Measurements from ENCODE around the gene NEK10.
"Not testable (repeated sequence)": the region's sequence is repeated elsewhere in the genome, so short reads cannot be mapped to it uniquely, and the experiment has no call there.

The NEK10 gene, protein sequence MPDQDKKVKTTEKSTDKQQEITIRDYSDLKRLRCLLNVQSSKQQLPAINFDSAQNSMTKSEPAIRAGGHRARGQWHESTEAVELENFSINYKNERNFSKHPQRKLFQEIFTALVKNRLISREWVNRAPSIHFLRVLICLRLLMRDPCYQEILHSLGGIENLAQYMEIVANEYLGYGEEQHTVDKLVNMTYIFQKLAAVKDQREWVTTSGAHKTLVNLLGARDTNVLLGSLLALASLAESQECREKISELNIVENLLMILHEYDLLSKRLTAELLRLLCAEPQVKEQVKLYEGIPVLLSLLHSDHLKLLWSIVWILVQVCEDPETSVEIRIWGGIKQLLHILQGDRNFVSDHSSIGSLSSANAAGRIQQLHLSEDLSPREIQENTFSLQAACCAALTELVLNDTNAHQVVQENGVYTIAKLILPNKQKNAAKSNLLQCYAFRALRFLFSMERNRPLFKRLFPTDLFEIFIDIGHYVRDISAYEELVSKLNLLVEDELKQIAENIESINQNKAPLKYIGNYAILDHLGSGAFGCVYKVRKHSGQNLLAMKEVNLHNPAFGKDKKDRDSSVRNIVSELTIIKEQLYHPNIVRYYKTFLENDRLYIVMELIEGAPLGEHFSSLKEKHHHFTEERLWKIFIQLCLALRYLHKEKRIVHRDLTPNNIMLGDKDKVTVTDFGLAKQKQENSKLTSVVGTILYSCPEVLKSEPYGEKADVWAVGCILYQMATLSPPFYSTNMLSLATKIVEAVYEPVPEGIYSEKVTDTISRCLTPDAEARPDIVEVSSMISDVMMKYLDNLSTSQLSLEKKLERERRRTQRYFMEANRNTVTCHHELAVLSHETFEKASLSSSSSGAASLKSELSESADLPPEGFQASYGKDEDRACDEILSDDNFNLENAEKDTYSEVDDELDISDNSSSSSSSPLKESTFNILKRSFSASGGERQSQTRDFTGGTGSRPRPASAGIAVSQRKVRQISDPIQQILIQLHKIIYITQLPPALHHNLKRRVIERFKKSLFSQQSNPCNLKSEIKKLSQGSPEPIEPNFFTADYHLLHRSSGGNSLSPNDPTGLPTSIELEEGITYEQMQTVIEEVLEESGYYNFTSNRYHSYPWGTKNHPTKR

DNA sequence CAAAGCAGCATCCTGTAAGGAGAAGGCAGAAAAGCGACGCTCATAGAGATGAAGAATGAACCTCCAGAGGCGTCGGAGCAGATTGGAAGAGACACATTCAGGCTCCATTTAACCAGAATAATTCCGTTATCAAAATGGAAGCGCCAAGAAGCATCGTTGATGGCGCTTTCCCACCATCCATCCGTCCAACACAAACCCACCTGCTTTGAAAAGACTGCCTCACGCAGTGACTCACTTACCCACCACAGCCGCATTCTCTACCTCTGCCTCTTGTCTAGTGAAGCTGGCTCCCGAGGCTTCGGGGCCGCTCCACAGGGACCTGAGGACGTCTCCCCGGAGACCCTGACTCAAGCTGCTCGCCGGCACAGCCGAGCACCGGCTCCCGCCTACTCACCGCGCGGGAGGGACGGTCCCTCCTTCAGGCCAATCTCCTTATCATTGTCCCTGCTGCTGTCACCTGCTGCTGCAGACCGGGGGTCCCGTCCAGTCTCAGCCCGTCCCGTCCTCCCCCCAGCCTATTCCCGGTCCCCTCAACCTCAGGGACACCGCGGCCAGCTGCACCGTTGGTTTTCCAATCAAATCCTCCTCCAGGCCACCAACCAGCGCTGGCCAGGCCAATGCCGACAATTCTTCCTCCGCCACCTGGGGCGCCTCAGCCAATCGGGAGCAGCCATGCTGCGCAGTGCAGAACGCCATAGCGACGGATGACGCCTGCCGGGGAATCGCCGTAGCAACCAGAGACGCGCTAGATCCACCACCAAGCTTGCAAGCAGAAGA, at the start of gene NEK10:
Gene NEK10, minus strand, starts transcription at position 553 of the 777 bp plus-strand sequence. CDS start 16,501 bp downstream, outside the sequence.
- peak; percentile 78 to 83 for DNase-seq (ENCODE audit: low read depth in 2 of 2)

DNA sequence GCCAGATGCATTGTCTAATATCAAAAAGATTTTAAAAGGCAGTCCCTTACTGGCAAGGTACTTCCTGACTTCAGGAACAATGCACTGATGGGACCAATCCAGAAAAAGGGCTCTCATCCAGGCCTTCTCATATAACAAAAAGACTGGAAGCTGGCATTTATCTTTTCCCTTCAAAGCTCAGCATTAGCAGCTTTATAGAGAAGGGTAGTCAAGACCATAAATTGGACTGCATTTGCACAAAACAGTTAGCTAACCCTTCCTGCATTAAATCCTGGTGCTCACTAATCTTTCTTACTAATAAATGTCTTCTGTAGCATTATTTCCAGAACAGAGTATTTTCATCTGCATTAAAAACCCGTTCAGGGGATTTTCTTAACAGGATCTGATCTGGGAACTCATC, 46.0 kb upstream of the NEK10 start:
- DNase-seq (ENCODE audit: low read depth in 2 of 2): no peak

DNA sequence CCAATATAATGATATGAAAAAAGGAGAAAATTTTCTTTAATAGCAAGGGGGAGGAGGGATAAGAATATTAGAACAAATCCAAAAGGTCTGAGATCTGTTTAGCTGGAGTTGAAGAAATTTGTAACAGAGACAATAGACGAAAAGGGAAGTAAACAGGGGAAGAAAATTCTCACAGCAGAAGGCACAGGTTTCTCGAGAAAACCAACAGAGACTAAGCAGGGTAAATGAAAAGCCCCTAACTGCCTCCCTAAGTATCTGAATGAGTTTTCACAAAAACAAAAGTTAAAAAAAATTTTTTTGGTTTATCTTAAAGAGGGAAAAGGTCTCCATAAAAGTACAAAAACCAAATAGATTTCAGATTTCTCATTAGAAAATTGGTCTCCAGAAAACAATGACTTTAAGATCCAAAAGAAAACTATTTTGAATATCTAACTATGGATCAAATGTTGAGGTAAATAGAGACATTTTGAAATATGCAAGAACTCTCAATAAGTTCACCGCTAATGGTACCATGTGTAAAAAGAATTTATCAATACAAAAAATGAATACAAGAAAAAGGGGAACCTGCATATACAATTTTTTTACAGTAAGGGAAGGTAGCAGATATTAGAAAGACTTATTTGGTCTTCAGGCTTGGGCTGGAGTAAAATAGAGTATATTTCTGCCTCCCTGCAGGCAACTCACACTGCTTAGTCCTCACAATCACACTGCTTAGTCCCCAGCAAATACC, 23.9 kb upstream of the NEK10 start:
- DNase-seq (ENCODE audit: low read depth in 2 of 2): no peak

DNA sequence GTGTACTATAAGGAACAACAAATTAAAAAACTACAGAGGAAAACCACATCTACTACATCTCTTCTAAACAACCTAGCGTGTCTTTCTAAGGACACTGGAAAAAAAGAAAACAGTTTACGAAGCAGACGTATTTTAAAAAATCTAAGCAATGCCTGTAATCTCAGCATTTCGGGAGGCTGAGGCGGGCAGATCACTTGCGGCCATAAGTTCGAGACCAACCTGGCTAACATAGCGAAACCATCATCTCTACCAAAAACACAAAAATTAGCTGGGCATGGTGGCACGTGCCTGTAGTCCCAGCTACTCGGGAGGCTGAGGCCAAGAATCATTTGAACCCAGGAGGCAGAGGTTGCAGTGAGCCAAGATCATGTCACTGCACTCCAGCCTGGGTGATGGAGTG, 23.2 kb upstream of the NEK10 start:
- not testable (repeated sequence) for DNase-seq (ENCODE audit: low read depth in 2 of 2)

DNA sequence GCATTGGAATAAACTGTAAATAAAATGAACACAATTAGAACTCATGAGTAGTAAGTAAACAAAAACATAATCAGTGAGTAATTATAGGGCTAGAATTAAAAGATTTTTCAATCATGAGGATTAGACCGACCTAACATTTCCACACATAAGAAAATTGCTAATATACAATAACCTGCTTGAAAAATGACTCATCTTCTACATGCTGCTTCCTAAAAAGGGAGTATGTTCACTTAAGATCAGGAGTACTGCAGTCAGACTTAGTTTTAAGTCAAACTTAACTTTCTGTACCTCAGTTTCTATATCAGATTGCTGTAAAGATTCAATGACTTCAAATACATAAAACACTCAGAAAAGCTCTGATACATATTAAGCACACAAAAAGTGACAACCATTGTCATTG, 22.6 kb upstream of the NEK10 start:
- no peak for DNase-seq (ENCODE audit: low read depth in 2 of 2)

DNA sequence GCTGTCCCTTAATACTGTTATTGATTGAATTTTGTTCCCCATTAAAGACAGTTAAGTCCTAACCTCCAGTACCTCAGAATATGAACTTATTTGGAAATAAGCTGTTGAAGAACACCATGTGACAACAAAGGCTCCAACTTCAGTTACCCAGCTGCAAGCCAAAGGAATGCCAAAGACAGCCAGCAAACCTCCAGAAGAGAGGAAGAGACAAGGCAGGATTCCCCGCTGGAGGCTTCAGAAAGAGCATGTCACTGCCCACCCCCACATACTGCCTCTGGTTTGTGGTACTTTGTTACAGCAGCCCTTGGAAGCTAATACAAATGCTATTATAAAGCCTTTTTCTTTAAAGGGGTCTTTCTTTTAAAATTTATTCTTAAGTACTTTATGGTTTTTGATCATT, 18.4 kb upstream of the NEK10 start:
- no peak for DNase-seq (ENCODE audit: low read depth in 2 of 2)

DNA sequence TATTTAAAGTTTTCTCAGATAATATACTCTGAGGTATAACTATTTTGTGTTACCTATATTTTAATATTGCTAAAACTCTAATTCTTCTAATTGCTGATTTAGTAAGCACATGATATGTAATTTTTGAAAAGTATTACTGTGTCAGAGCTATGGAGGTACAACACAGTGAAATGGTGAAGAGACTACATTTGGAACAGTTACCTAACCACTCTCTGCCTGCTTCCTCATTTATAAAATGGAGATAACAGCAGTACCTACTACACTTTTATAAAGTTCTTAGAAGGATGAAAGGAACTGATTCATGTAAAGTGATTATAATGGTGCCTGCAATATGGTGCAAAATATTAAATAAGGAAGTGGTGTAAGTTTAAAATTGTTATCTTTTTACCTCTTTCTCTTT, 16.3 kb upstream of the NEK10 start:
- DNase-seq (ENCODE audit: low read depth in 2 of 2): no peak

DNA sequence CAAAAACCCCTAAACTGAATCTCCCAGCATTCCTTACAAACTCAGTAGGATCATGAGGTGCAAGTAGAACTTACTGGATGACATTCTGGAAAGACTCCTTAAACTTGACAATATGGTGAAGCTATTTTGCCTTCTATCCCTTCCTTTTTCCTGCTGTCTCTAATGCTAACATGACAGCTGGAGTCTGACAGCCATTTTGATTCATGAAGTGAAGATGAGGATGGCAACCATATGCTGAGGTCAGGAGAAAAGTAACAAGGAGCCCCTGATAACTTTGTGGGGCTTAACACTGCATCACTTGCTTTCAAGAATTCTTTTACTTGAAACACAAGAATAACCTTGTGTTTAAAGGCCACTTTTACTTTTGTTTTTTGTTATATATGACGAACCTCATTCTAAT, 15.0 kb upstream of the NEK10 start:
- no peak for DNase-seq (ENCODE audit: low read depth in 2 of 2)

DNA sequence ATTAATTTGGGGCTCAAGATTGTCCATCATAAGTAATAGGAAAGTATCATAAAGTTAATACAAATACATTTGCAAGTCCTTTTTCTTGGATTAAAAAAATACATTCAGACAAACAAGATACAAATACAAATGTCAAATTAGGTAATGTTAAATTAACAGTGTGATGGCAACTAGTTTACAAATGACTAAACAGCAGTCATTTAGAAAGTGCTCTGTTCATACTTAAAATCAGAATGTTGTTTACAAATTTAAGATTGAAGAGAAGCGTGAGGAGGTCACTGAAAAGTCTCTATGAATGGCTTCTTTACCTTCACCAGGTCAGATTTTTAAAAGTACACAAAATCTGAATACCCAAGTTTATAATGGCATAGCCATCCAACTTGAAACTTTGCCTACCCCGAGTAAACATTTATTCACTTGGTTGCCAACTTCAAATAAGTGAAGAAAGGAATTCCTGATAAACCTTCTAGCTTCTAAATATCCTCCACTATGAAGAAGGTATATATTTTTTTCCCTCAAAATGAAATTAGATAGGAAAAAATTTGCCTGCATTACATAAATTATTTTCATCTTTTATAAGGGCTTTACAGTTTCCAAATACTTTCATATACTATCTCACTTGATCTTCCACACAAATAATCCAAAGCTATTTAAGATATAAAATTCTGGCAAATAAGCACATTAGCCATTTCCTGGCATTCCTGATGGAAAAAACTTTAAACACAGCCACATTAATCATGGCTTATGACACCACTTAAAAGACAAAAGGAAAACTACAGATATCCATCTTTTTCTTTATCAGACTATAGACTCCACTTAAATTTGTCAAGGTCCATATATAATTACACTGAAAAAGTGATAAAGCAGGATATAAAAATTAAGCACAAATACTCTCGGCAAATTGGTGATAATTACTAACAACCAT, 11.5 kb upstream of the NEK10 start:
- DNase-seq (ENCODE audit: low read depth in 2 of 2): no peak

DNA sequence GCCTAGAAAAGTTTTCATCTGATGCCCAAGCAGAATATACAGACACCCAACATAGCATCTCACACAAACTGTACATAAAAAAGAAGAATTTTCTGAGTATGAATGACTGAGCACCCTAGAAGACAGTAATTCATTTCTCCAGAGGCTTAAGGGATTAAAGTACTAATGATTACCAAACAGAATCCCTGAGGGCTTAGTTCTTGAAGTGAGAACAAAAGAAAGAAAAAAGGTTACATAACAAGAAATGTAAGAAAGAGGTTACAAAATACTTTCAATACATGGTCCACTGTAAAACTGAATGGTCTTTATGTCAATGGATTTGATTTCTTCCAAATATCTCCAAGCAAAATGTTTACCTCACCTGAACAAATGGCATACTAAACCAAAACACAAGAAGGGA, 9.1 kb upstream of the NEK10 start:
- no peak for DNase-seq (ENCODE audit: low read depth in 2 of 2)

DNA sequence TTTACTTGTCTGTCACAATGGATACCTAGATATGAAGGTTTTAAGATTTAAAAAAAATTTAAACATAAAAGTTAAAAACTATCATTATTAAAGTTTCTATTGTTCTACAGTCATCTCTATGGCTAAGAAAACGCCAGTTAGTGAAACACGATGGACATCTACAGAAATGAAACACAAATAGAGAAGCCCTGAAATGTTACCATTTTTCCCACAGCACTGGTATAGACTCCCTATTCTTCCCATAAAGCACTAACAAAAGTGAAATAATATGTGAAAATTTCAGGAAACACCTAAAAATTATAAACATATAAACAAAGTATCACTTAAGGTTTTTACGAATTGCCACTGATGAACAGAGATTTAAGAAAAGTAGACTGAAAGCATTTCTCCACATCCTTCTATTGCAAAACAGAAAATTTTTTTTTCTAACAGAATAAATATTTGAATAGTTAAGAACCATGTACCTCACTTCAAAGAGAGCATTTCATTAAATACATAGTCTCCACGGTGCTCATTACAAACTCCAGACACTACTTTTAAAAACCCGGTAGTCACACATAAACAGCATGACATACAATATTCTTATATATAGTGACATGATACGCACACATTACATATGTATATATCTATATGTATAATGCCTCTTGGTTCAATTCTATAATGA, 7.1 kb upstream of the NEK10 start:
- no peak for DNase-seq (ENCODE audit: low read depth in 2 of 2)

DNA sequence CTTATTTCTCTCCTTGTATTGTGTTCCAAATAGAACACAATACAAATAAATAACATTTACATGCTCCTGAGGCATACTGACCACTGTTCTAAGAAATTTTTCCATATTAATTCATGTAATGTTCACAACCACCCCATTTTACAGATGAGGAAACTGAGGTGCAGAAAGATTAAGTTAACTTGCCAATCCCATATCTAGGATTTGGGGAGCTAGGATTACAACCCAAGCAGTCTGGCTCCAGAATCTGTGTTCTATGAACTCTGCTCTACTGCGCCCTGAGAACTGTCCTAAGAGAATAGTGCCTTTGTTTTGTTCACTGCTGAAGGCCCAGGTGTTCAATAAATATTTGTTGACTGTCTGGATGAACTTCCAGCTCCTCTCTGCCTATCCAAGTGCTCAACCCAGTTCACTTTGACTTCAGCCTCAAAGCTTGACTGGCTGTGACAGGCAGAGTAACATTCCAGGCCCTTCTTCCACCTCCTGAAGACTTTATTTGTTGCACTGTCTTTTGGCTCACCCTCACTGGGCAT, 3.1 kb downstream of the NEK10 start:
- no peak for DNase-seq (ENCODE audit: low read depth in 2 of 2)

DNA sequence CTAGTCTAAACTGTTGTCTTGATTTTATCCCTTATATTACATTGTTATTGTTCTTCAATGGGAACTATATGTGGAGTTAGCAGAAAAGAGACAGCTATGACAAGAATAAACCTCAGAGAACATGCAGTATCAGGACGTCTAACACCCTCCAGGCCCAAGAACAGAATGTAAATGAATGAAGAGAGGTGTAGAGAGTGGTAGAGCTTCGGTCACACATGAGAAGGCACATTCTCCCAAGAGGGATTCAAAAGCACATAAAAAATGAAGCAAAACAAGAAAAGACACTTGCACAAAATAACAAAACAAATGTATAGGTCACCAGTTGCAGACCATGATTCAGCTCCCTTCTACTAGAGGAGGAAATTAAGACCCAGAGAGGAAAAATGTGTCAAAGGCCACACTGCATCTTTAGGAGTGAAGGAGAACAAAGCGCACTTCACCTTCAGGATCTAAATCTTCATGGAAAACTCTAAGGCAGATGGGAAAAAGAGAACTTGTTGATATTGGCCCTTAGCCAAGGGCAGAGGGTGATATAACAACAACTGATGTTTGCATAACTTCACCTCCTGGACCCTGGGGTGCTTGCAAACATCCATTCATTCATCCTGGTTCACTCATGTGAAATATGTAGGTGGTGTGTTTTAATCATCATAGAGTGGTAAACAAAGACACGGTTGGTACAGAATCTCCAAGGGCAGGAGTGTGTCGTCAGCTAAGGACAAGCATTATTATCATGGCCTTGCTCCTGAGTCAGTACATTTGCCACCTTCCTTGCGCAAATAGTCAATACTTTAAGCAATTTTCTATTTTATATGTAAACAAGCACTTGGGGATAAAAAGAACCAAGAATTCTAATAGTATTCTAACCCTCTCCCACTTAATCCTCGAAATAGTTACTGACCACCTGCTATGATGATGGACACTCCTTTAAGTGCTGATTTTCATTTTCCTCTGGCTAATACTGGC, 8.8 kb downstream of the NEK10 start:
- no peak for DNase-seq (ENCODE audit: low read depth in 2 of 2)

DNA sequence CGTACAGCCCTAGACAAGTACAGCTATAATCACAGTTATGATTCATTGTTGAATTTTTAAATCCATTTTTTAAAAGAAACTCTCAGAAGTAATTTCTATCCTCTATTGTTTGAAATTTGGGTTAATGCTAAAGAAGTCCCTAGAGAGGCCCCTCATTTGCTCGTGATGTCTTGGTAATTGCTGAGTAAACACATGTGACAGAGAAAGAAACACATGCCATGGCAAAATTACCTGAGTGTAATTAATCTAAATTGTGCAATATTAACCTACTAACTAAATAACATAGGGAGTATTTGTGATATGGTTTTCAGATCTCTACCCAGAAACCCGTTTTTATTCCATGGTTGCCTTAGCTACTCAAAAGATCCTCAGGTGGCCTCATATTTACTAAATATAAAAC, 10.8 kb downstream of the NEK10 start:
- no peak for DNase-seq (ENCODE audit: low read depth in 2 of 2)

DNA sequence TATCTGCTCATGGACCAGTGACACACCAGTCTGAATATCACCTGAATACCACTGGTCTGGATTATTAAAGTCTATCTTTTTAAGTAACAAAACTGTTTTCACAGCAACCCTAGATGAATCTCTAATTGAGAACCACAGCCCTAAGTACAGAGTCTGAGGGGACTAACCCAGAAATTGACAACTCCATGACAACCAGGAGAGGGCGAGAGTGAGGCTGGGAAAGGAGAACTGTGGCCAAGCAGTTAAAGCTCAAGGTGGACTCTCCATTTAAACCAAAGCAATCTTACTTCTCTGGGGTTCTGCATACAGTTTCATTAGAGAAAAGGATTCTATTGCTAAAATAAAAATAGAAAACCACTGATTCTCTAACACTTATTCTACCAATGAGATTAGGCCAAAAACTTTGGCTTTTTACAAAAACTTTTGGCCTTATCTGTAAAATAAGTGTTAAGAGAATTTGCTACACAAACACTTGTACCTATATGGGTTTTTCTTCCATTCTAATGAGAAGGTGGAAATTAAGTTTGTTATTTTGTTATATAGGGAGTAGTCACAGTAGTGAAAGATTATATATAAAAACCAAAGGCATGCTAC, 11.4 kb downstream of the NEK10 start:
- peak; percentile 33 to 41 for DNase-seq (ENCODE audit: low read depth in 2 of 2)

DNA sequence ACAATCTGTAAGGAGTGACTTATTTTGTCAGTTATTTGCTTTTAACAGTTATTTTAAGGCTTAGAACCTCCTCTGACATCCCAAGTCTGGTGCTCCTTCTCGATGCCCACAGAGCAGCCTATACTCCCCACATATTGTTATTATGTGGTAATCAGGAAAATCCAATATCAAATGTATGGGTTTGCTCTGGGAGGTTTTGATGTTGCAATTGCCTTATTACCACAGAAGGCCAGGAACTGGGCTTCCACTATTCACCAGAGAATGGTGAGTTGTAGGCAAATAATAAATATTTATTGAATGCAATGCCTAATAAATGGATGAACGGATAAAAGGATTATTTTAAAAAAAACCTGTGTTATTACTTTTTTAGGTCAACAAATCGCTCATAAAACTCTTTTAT, 12.2 kb downstream of the NEK10 start:
- DNase-seq (ENCODE audit: low read depth in 2 of 2): no peak

DNA sequence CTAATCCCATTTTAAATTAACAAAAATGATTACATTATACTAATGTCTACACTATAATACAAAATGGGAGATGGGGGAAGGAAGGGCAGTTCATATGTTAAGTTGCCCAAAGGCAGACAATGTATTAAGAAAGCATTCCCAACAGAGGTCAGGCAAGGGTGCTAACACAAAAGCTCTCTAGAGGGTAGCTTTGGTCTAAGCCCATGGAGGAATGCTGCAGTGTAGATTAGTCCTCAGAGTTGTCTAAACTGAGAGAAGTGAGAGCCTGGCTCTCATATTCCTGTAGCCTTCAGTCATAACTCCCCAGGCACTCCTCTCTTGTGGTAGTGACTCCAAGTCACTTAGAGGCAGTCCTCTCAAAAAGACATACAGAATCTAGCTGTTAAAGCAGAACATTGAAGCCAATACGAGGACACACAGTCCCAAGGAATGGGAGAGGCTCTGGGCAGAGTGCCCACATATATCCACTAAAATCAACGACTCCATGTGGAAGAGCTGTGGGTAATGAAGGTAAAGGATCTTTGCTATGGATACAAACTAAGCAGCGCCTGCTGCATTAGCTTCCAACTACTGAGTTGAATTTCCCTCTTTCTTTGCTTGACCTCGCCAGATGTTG, 14.5 kb downstream of the NEK10 start:
- DNase-seq (ENCODE audit: low read depth in 2 of 2): no peak

All from stimulated activated CD8-positive, alpha-beta memory T cell treated with anti-CD3 and anti-CD28 coated beads, Interleukin-7, amount 100 ng/mL, for 4 hours (primary cell).